Activated CD8-positive, alpha-beta memory T cell treated with anti-CD3 and anti-CD28 coated beads for 24 hours (primary cell): Measurements from ENCODE around the gene CA12.
"Not testable (repeated sequence)": the region's sequence is repeated elsewhere in the genome, so short reads cannot be mapped to it uniquely, and the experiment has no call there.

Experiments used
- DNase-seq: peaks from one replicate; pipeline ENCODE4 v3.0.0-alpha.2; 2020

CA12 gene

GRCh38 chr15:63334821-63335220, 46.8 kb downstream of the CA12 start:
- no peak for DNase-seq

DNA sequence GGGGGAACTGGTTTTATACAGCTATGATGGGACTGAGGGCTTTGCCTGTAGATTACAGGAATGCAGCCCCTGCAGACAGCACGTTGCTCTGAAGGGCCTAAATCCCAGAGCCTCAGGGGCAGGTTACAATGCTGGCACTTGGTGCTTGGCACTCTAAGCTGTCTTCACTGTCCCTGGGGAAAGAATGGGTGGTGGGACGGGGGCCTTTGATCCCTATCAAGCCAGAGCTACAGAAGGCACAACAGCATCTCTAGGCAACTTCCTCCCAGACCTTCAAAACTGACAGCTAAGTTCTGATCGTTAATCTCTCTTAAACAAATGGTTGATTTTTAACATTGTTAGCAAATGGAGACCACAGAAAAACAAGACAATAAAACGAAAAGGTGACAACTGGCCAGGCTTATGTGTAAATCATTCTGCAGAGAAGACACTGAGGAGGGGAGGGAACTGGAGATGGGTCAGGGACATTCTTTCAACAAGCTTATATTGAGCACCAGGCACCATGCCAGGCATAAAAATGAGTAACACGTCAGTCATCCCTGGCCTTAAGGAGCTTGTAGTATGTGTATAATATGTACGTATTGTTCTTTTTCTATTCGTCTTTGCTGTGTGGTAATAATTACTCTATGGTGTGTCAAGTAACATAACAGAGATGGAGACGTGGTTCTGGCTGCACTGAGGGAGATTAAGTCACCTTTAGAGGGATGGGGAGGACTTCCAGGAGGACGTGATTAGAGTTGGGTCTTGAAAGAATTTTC, 49.1 kb downstream of the CA12 start:
- no peak for DNase-seq

GRCh38 chr15:63331456-63331855, 50.2 kb downstream of the CA12 start:
- DNase-seq: no peak

DNA sequence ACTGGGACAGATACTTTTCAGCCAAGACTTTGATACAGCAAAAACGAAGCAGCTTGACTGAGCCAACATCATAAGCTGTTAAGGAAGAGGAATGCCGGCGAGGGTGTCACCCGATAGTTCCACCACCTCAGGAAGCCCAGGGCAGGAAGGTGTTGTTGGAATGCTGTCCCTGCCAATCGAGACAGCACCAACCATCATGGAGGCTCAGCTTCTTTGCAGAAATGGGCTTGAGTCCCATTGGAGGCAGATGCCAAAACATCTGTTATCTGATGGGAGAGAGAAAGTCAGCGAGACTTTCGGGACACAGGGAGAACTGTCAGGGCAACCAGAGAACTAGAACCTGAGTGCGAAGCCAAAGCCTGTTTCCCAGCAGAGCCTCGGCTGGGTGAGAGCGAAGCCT, 50.7 kb downstream of the CA12 start:
- DNase-seq: no peak

DNA sequence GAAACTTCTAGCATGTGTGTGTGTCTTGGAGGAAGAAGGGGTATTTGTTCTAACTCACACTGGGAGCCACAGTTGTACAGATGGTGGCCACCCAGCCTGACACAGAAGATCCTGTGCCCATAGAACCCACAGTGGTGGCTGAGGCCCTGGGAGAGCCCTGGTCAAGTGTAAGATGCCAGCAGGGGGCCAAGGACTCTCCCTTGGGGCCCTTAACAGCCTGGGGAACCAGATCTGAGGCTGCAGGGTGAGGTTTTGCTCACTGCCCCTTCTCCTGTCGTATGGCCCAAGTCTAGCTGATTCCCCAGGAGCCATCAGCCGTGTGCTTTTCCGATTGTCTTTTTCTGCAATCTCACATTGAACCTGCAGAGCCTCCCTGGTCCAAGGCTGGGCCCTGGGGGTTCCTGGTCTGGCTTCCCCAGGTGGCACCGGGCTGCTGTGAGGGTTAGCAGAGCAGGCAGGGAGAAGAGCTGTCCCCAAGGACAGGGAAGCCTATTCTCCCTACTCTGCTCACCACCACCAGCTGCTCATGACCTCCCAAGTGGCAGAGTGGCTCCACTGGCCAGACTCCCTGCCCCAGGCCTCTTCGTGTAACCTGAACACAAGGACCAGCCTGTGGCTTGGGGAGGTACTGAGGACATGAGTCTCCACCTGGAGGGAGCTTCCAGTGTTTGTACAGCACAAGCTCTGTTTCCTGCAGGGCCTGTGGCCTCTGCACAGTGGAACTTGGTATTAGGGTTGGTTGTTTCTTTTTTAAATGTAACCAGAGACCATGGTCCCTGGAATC, 51.9 kb downstream of the CA12 start:
- DNase-seq: no peak

DNA sequence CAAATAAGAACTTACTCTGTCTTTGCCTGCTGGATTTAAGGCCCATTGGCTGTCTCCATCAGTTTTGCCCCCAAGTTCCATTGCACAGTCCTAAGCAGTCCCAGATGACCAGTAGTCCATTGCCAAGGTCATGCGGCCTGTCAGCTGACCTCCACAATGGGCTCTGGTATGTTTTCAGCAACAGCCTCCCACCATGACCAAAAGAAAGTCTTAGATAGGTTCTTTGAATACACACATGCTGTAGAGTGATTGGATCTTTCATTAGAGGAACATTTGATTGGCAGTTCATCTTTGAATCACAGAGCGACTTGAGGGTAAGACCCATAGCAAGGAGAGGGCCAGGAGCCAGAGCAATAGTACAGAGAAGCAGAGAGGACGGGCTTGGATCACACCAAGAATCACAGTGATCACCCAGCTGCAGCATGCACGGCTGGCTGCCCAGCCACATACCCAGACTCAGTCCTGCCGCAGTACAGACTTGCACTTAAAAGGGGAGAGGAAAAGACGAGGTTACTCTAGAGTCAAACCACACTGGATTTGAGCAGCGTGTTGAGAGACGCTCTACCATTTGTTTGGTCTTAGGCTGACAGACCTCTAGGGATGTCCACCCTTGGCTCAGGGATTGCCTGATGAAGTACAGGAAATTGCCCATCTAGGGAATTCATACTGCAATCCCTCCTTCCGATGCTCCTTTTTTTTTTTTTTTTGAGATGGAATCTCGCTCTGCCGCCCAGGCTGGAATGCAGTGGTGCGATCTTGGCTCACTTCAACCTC, 53.8 kb downstream of the CA12 start:
- DNase-seq: no peak

DNA sequence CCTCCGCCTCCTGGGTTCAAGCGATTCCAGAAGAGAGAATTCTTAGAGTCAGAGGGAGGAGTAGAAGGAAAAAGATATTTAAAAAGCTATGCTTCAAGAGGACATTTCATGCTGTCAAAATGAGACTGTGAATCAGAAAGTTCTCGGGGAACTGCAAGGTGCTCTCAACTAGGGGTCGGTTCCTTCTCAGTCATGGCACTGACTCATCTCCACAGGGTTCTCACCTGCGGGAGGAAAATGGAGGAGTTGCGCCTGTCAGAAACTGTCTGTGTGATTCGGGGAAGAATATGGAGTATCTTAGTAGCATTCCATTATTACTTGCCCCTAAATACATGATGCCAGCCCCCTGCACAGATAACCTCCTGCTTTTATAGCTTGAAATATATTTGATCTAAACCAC, 56.9 kb downstream of the CA12 start:
- no peak for DNase-seq

DNA sequence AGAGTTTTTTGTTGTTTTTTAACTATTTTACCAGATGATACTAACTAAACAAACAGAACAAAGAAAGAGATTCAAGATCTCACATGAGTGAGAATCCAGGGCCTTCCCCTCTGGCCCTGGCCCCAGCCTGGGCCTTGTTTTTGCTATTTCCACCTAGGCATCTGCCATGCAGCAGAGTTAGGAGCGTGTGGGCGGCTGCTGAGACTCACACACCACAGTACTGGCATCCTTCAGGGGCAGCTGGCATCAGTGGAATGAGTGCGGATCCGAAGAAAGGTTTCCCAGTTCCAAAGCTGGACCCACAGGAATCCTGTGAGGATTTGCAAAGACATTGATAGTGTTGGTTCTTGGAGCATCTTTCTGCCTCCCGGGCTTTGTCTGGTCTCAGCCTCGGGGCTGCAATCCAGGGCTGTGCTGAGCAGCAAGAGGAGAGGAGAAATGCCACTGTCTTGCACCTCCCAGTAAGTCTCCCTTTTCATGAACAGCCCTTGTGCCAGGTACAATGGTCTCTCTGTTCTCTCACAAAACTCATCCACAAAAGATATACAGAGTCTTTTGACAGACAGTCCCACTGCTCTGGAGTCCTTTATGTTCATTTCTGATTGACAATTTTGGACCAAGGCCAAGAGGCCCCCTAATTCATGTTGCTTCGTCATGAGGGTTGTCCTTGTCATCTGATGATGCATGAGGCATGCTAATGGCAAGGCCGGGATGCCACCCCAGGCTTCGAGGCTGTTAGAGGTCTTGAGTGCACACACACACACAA, 57.7 kb downstream of the CA12 start:
- no peak for DNase-seq

DNA sequence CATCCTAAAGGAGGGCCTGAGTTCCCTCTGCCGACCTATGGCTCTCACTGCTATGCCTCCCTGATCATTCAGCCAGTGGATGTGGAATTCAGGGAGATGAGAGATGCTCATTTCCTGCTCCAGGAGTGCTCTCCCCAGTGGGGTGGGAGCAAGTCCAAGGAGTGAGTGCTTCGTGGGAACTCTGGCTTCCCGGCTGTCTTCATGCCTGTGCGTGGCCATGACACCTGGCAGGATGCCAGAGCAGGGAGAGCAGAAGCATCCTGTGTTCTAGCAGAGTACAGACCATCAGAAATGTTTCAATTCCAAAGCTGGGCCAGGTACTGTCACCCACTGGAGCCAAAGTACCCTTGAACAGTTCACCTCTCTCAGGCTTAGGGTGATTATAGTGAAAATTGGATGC, 59.1 kb downstream of the CA12 start:
- no peak for DNase-seq

- DNase-seq: no peak
Observed at GRCh38 chr15:63321462-63321861, 60.2 kb downstream of the CA12 start.

- DNase-seq: not testable (repeated sequence)
Observed at GRCh38 chr15:63320981-63321380, 60.7 kb downstream of the CA12 start.

DNA sequence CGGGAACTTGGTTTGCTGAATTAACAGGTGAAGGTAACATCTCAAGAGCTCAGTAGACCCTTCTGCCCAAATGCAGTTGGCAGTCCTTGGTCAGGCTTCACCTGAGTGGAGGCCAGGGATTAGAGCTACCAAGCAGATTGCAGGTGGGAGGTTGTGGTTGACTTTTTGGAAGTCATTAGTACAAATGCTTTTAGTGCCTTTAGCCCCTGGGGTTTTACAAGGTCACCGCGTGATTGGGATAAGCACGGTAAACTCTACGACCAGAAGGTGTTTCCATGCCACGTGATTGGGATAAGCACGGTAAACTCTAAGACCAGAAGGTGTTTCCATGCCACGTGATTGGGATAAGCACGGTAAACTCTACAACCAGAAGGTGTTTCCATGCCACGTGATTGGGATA, 61.2 kb downstream of the CA12 start:
- DNase-seq: not testable (repeated sequence)

- DNase-seq: no peak
Observed at GRCh38 chr15:63319065-63319464, 62.6 kb downstream of the CA12 start.

- DNase-seq: no peak
Observed at GRCh38 chr15:63318344-63318743, 63.3 kb downstream of the CA12 start.

- no peak for DNase-seq
Observed at GRCh38 chr15:63314409-63314808, 67.2 kb downstream of the CA12 start.

DNA sequence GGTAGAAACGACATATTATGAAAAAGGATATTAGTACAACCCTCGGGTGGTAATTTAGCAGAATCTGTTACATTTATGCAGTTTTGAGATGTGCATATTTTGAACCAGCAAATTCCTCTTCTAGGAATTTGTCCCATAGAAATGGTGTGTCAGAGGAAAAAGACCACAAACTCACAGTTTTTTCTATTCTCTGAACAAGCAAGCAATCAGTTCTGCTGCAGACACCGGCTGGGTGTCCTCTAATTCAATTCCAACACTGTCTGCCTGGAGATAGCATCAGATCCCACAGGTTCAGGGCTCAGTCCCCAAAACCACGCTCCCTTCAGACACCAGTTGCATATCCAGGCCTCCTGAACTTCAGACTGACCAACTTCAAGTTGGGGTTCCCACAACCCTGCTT, 67.8 kb downstream of the CA12 start:
- DNase-seq: no peak

GRCh38 chr15:63312286-63312685, 69.4 kb downstream of the CA12 start:
- no peak for DNase-seq

GRCh38 chr15:63310646-63311045, 71.0 kb downstream of the CA12 start:
- DNase-seq: no peak

DNA sequence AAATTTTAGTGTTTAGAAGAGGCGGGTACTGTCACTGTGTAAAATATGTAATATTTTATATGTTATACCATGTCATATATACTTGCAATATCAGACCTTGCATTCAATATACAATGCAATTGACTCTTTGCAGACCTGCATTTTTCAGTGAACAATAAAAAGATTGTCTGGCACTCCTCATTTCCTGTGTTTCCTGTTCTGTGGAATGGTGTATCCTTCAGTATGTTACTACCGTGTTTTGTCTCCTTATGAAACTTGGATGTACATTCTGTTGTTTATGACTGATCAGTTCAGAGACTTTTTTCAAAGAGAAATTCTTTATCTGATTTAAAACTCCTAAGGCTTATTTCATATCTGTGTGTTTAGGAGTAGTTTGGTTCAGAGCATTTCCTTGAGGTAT, 72.7 kb downstream of the CA12 start:
- DNase-seq: no peak

GRCh38 chr15:63308491-63308890, 73.2 kb downstream of the CA12 start:
- no peak for DNase-seq

DNA sequence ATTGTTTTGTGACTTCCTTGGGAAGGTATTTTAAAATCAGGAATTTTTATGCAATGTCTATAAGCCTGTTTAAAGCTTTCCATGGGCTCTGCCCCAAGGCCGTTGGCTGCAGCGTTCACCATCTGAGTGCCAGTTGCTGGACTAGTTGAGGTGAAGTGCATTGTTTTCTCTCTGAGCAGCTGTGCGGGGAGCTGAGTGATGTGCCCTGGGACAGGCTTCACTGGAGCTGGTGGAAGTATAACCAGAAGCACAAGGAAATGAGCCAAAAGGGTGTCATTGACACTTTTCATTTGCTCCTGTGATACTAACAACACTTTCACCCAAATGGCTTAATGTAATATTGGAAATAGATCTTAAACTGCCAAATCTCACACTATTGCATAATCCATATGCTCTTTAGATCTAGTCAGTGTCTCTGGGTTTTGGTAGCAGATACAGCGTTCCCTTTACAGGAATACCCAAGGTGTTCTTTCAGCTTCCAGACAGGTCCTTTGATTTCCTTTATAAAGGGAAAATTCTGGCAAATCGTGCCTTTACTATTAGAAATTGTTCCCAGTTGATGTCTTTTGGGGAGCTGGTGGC, 75.1 kb downstream of the CA12 start:
- DNase-seq: no peak

- DNase-seq: no peak
Observed at GRCh38 chr15:63305260-63305659, 76.4 kb downstream of the CA12 start.

GRCh38 chr15:63301088-63301487, 80.6 kb downstream of the CA12 start:
- no peak for DNase-seq
